Lung microvascular endothelial cell (primary cell): ENCODE measurements around the gene ABCD2. TPM values are rescaled to one million over a fixed set of nuclear protein-coding genes. Genes with fewer than 3 reads are reported as not detected.
"Not testable (repeated sequence)": the region's sequence is repeated elsewhere in the genome, so short reads cannot be mapped to it uniquely, and the experiment has no call there.

Source experiments
- DNase-seq, 2 donors: peaks; one replicate each; pipeline versions ENCODE4 v3.0.0 to v3.0.0-alpha.2; 2010; ENCODE audit warnings: low read depth in 2 of 2
- total RNA-seq: library from RNA; depleted of rRNA; stranded (reverse); fragments of >200 nt; gene quantifications from 2 replicates; pipeline ENCODE4 v1.2.1, GENCODE V29; 2014

ABCD2 gene
- total RNA-seq, 1 donor from 2014 or later = not detected

DNA sequence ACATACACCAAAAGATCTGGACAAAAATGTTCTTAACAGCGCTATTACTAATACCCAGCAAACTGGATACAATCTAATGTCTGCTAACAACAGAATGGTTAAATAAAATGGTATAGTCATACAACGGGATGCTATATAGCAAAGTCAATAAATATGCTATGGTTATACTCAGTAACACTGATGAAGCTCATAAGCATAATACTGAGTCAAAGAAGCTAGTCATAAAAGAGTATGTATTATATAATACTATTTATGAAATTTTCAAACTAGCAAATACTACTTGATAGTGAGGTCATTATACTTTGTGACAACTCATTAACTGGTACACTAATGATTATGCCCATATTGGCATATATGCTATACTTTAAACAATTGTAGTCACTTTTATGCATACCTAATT, 7.4 kb downstream of the ABCD2 start:
- DNase-seq = no peak

DNA sequence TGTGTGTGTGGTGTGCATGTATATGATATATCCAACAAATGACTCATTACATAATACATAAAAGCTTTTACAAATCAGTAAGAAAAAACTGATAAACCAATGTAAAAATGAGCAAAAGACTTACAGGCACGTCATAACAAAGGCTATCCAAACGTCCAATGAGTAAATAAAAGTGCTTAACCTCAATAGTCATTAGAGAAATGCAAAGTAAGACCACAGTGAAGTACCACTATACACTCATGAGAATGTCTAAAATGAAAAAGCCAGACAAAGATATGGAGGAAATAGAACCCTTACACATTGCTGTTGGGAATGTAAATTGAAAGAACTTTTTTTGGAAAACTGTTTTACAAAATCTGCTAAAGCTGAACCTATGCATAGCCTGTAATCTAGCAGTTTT, 7.8 kb downstream of the ABCD2 start:
- no peak for DNase-seq

DNA sequence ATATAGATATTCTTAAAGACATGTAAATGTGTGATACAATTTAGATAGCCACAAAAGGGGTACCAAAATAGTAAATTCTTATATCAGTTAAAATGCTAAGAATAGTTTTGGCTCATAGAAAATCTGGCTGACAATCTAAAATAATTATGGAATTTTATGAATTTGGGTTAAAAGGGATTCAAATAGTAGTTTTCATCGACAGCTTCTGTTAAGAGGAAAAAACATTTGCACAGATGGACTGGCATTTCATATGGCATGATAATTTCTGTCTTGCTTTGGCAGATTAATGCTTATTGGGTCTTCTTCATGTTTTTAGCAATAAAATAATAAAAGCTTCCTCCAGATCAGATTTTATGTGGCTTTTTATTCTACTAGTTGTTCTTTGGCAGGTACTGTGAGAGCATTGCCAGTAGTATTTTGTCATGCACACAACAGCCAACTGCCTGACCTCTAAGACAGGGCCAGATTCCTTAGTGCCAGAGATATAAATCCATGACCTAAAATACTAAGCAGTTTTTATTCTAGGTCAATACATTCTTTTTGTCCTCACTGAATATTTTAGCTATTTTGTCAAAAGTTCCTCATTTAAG, 9.1 kb downstream of the ABCD2 start:
- no peak for DNase-seq

DNA sequence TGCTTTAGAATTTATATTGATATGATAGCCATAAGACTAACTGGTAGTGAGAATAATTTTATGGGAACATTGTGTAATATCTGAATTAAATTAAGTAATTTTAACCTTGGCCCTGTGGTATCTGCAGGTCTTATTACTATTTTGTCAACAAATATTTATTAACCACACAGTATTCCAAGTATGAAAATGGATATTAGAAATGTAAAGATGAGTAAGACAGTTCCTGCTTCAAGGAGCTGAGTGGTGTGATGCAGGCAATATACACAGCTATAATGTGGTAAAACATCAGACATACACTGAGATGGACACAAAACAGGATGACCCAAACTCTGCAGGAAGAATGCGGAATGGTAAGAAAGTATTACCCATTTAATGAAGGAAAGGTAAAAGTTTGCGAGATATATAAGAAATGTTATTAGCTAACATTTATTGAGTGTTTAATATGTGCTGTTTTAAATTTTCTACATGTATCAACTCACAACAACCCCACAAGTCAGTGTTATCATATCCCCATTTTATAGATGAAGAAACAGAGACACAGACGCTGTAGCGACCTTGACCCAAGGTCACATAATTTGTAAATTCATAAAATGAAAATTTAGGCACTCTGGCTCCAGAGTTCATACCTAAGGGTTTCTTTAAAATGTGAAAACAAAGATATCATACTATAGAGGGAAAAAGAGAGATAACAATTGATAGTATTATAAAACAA, 12.7 kb downstream of the ABCD2 start:
- DNase-seq = no peak

DNA sequence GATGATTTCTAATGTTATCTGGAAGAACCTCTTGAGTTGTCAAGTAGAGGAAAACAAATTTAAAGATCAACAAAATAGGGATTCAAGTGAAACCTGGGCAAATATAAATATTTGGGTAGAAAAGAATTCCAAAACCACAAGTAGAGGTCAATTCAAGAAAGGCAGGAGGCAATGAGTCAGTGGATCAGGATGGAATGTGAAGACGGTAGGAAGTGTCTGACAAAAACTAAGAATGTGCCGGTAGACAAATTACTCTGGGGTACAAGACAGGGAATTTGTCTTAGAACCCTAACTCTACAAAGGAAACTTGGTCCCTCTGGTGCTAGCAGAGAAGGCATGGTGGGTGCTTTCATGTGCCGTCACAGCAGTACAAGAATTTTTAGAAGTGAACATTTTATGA, 13.6 kb downstream of the ABCD2 start:
- DNase-seq = peak in 1 of 2 donors; percentile 24

DNA sequence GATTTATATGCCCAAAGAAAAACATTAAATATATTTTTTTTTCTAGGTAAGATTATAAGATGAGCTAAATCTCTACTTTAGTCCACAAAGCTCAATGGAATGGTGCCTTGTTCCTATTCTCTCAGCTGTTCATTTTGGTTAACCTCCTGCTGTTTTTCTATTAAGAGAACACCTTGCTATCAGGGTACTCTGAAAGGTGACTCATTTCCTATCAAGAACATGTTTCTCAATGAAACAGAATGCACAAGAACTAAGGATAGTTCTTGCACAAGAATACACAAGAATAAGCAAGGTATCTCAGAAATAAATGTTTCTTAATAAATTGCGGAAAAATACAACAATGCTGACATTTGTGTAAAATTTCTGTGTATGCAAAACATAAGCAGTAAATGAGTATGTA, 14.1 kb downstream of the ABCD2 start:
- DNase-seq = peak in 1 of 2 donors; percentile 8

DNA sequence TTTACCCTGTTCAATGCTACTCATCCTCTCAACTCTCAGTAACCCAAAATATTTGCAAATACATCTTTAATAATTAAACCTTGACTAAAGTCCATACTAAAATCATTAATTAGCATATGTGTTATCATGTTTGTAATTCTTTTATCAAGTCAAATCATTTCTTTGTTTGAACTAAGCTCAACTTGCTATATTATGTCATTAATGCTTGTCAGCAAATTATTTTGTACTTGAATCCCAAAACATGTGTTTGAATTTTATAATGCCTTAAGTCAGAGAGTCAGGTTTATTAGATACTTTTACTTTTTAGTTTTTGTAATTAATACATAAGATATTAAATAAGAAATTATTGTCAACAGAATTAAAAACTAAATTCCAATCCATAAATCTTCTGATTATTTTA, 16.5 kb downstream of the ABCD2 start:
- no peak for DNase-seq

DNA sequence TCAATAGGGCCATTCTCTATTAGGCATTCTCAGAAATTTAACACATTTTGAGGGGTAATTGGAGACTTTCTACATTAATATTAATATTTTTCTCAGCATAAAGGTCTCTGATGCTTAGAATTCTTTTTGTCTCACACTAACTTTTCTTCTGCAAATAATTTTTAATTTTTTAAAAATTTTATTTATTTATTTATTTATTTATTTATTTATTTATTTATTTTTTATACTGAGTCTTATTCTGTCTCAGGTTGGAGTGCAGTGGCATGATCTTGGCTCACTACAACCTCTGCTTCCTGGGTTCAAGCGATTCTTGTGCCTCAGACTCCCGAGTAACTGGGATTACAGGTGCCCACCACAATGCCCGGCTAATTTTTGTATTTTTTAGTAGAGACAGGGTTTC, 17.7 kb downstream of the ABCD2 start:
- DNase-seq = not testable (repeated sequence)

DNA sequence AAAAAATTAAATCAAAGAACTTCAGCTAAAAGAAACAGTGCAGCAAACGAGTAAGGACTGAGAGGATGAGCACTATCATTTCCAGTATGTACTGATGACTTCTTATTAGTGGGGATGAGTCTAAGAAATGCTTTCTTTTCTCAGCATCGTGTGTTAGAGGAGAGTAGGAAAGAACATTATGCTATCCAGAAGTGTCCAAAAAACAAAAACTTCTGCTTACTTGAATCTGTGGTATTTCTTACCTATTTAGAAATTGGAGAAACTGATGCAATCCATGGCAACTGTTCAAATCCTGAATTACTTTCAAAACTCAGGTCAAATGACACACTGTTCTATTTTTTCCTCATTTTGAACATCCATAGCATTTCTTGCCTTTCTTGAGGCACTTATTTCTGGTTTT, 23.7 kb downstream of the ABCD2 start:
- DNase-seq = no peak

DNA sequence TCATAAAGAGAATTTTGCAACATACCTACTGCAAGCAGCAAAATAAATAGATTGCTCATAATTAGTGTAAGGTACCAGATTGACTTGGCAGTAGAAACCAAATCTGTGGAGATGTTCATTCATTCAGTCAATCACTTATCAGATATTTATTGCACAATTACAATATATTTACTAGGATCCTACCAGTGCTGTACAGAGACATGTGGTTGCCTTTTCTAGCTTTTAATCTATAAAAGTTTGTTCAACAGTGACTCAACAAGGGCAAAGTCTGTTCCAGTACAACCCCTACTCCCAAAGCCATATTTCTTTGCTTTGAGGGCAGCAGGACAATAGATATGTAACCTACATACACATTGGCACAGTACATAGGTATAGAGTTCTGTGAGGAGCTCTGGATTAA, 27.3 kb downstream of the ABCD2 start:
- DNase-seq = no peak

DNA sequence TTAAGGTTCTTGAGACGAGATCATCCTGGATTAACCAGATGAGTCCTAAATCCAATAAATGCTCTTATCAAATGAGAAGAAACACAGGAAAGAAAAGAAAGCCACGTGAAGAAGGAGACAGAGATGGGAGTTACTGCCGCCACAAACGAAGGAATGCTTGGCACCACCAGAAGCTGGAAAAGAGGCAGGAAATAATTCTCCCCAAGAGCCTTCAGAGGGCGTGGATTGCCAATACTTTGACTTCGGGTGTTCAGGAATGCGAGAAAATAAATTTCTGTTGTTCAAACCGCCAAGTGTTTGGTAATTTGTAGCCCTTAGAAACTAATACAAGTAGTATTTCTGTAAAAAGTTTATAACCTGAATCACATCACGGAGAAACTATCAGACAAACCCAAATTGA, 31.3 kb downstream of the ABCD2 start:
- no peak for DNase-seq

DNA sequence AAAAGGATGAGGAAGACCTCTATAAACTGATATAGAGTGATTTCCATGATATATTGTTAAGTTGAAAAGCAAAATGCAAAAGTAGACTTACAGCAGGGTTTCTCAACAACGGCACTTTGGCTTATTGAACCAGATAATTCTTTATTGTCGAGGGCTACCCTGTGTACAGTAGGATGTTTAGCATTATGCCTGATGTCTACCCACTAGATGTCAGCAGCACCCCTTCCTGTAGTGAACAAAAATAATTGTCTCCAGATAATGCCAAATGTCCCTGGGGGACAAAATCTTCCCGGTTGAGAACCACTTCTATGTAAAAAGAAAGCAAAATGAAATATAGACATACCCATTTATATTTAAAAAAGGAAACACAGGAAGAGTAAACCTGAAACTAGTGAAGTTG, 32.4 kb downstream of the ABCD2 start:
- peak; percentile 7 to 11 for DNase-seq

DNA sequence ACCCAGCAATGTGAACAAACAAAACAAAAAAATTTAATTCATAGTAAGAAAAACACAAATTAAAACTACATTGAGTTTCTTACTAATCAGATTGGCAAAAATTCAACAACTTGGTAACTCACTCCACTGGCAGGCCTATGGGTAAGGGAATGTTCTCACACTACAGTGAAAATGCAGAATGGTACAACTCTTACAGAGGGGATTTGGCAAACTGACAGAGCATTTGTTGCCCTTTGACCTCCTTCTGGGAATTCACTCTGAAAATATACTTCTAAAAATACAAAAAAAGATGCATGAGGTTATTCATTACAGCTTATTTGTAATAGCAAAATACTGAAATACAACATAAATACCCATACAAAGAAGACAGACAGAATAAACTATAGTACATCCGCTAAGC, 32.8 kb downstream of the ABCD2 start:
- DNase-seq = peak in 1 of 2 donors; percentile 64

DNA sequence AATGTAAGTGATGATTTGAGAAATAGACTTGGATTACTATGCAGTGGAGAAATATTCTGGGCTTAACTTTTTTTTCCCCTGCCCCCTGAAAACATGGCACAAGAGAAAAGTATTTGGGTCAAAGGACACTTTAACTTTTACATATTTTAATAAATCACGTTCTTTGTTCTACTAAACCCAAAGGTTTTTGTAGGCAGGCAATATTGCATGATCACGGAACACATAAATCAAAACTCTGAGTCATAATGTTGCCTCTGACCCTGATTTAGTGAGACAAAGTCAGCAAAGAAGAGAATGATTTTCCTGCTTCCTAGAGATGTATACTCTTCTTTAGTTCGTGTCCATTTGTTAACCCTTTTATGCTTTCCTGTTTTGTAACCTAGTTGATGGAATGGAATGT, 38.0 kb downstream of the ABCD2 start:
- DNase-seq = peak; percentile 42 to 80

DNA sequence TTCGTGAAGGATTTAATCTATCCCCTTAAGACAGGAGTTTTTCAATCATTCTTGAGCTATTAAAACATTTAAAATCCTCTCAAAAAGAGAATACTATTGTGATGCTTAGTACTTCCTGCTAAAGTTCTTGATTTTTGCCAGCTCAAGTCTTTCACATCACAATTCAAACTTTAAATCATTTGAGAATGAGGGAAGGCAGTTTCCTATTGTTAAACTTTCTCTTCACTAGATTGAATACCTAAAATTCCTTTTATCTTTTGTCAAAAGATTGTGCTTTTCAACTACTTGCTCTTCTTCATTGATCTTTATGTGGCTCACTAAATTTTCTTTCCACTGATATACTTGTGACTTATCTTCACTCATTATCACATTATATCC, 44.1 kb downstream of the ABCD2 start:
- DNase-seq = no peak

DNA sequence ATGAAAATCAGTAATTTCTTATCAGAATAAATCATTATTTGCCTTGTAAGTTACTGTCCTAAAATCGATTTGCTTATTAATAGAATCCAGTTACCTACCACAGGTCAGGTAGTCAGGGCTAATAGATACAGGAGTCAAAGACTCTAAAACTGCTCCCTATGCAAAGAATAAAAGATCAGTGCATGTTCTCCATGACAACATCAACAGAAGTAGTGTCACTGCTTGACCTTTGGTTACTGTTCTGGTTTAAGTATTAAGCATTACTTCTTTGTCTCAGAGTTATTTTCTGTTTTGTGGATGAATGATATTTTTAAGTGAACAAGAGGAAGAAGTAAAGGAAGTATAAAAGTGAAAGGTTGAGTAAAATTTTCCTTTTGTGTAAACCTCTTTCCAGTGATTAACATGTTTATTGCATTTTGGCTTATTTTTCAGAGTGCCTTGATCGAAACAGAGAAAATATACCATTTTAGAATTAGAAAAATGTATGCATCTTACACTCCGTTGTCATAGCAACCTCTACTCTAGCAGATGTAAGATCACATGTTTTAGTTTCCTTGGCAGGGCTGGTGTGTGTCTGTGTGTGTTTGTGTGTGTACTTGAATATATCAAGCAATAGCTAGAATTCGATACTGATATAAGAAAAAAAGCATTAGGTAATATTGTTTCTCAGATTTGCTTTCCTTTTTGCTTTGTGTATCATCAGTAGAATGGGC, 44.7 kb downstream of the ABCD2 start:
- no peak for DNase-seq

DNA sequence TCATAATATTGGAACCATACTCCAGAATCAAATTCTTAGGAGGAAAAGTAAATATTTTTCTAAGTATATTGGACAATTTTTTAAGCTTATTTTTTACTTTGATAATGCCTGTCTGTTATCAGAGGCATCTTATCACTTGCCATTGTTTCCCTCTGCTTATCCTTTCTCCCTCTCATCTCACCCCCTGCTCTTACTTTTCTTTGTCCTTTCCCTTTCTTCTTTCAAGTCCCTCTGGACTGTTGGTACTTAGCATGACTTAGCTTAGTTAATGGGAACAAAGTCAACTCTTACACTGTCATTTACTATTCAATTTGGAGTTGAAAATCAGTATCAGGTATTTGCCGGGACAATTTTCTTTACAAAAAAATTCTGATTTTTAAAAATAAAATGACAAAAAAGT, 45.2 kb downstream of the ABCD2 start:
- DNase-seq = no peak

DNA sequence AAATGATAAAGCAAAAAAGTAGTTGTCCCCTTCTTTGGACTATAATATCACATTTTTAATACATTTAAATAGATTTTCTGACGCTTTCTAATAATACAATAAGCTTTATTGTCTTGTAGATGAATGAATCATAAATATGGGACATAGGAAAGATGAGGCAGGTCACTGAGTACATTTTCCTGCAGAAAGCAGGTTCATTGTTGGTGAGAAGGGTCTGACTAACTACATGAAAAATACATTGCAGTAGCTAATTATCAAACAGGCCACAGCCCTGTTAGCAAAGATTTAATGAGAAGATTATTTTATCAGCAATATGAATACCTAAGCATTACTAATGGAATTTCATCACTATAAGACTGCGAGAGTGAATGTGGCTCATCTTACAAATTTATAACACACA, 45.6 kb downstream of the ABCD2 start:
- no peak for DNase-seq

DNA sequence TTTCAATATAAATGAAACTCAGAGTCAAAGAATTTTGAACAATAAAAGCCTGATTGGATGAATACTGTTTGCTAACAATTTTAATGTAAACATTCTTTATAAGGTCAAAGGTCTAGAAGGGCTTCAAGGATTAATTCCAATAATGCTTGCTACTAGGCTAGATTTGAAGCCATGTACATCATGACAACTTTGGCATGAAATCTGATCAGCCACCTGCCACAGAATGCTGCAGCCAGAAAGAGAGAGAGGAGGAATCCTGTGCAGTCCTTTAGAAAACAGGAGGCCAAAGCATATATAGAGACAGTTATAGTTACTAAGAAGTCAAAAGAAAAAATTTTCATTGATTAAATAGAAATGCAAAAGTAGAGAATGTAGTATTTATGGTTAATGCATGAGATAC, 47.1 kb downstream of the ABCD2 start:
- no peak for DNase-seq

DNA sequence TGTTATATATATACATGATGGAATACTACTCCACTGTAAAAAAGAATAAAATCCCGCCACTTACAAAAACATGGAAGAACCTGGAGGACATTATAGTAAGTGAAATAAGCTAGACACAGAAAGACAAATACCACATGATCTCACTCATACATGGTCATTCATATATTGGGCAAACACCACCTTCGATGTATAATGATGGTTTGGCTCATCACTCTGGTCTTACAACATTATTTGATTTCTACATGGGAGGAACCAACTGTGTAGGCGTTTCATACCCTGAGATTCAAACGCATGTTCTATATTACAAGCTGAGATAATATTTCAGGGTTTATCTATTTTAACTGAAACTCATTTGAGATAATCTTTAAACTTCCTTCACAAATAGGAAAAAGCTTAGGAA, 48.3 kb downstream of the ABCD2 start:
- DNase-seq = no peak

DNA sequence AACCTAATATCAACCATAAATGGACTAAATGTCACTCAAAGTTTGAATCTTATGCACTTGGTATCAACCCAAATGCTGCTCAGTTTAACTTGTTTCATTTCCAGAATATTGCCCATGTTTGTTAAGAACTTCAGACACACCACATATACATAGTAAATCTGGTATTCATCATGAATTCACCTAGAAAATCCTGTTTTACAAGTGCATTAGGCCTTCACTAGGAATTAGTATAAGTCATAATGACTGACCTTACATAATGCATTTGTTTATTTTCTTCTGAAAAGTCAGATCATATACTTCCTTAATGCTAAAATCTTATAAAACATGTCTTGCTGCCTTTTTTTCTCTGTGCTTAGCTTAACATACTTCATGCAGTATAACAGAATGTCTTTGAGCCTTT, 66.1 kb downstream of the ABCD2 start:
- DNase-seq = no peak

DNA sequence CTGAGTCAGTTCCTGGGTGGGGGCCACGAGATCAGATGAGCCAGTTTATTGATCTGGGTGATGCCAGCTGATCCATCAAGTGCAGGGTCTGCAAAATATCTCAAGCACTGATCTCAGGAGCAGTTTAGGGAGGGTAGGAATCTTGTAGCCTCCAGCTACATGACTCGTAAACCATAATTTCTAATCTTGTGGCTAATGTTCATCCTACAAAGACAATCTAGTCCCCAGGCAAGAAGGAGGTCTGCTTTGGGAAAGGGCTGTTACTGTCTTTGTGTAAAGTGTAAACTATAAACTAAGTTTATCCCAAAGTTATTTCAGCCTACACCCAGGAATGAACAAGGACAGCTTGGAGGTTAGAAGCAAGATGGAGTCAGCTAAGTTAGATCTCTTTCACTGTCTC, 75.4 kb downstream of the ABCD2 start:
- not testable (repeated sequence) for DNase-seq

DNA sequence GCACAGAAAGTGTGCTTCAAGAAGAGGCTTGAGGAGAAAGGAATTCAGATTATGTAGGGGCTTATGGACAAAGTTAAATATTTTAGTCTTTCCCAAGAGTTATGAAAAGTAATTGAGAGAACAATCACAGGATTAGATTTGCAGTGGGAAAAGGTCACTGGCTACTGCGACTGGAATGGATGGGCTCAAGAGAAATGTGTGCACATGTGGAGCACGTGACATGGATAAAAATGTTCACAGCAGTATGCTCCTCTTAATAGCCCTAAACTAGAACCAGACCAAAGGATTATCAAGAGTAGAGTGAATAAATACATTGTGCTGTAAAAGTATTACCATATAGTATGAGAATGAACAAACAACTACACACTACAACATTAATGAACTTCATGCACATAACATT, 78.1 kb downstream of the ABCD2 start:
- DNase-seq = no peak
